Thyroid gland (tissue), 4 donors: ENCODE results near the gene SLC25A4. TPM values are rescaled to one million over a fixed set of nuclear protein-coding genes. Genes with fewer than 3 reads are reported as not detected.
A peak's percentile ranks its signal among the peaks of the same experiment; 100 is the strongest.
"Not testable (repeated sequence)": the region's sequence is repeated elsewhere in the genome, so short reads cannot be mapped to it uniquely, and the experiment has no call there.

ENCODE experiments used
- DNase-seq, 2 donors: peaks; one replicate each; pipeline ENCODE4 v3.0.0-alpha.2; 2019
- H3K27ac ChIP-seq, 3 donors: fragments of 200-600 bp; sonication (generic); 1 replicate in 2 of 3; 2 replicates in 1 of 3; pipeline ENCODE4 v1.5.1; 2016 to 2019; ENCODE audit warnings: mild to moderate bottlenecking in 1 of 3, moderate library complexity in 1 of 3
- H3K27me3 ChIP-seq: fragments of 200-600 bp; sonication (generic); one replicate; pipeline ENCODE4 v1.5.1; 2019
- H3K36me3 ChIP-seq, 2 donors: fragments of 200-600 bp; sonication (generic); one replicate each; pipeline ENCODE4 v1.5.1; 2016 to 2019
- H3K4me1 ChIP-seq, 2 donors: fragments of 200-600 bp; sonication (generic); one replicate each; pipeline ENCODE4 v1.5.1; 2017 to 2019
- H3K4me3 ChIP-seq, 3 donors: fragments of 200-600 bp; sonication (generic); replicated peaks in 1 of 3; 1 replicate in 2 of 3; 2 replicates in 1 of 3; pipeline ENCODE4 v1.5.1; 2016; ENCODE audit warnings: mild to moderate bottlenecking in 1 of 3
- H3K9me3 ChIP-seq: fragments of 200-600 bp; sonication (generic); one replicate; pipeline ENCODE4 v1.5.1; 2017
- CTCF ChIP-seq, 6 experiments: fragments of 200-600 bp in 3 of 6; fragments of 450-650 bp in 3 of 6; sonication (generic) in 3 of 6; IDR thresholded peaks; one replicate each; pipeline ENCODE4 v1.5.1; 2016 to 2019; ENCODE audit warnings: antibody characterized with exemption in 6 of 6, mild to moderate bottlenecking in 2 of 6, inconsistent platforms in 1 of 6, moderate library complexity in 1 of 6
- POLR2A ChIP-seq, 2 donors: fragments of 450-650 bp; IDR thresholded peaks; one replicate each; pipeline ENCODE4 v1.6.1; 2017; ENCODE audit warnings: antibody characterized with exemption in 2 of 2, mild to moderate bottlenecking in 2 of 2, moderate library complexity in 1 of 2
- WGBS, 2 donors: methylation state at CpG; one replicate each; pipeline ENCODE4 v1.1.5; 2017; 5-methylcytosine and 5-hydroxymethylcytosine counted together
- intact Hi-C: fragments of 100-400 bp; cut with DNase I; formaldehyde crosslinking; loops from one replicate; pipeline ENCODE4 v1.15.1; 2023
- total RNA-seq, 4 donors: library from RNA; depleted of rRNA; stranded (reverse); fragments of >200 nt; gene quantifications; one replicate each; pipeline ENCODE4 v1.2.3, GENCODE V29; 2016

Gene SLC25A4
- total RNA-seq, 4 donors from 2014 or later: 26.7 to 56.7 (median 41.8) TPM

GRCh38 chr4:185112104-185112503 lies 31.0 kb upstream of the SLC25A4 start:
- Histone ChIP-seq H3K9me3 (no peaks in the 10 kb centered on the region), H3K36me3 (no peaks in the 10 kb centered on the region), H3K27ac (peak overlapping the region in 2 of 3 donors; percentile 68 to 69), H3K4me3 (no peak overlapping the region), H3K27me3 (no peaks in the 10 kb centered on the region), H3K4me1 (peaks cover 21 to 28% of the 10 kb centered on the region in 2 donors)
- intact Hi-C loops: no loop called here
- 69 to 71% methylated on average over 1 to 2 of the region's 2 CpGs for WGBS, 2 donors
- DNase-seq: peak; percentile 26 to 37
- TF ChIP-seq POLR2A (IDR thresholded peaks at IDR 0.05): no peak

- intact Hi-C loops: no loop called here
- peaks cover 21 to 22% of the 10 kb centered on the region in 2 donors for H3K4me1 ChIP-seq
- WGBS, 2 donors: 88 to 89% methylated on average over 2 of the region's 2 CpGs
- no peak overlapping the region for H3K4me3 ChIP-seq
- DNase-seq: no peak
- no peaks in the 10 kb centered on the region for H3K27me3 ChIP-seq
- no peak for TF ChIP-seq CTCF (IDR thresholded peaks at IDR 0.05)
- TF ChIP-seq POLR2A (IDR thresholded peaks at IDR 0.05): no peak
- H3K9me3 ChIP-seq: no peaks in the 10 kb centered on the region
- no peaks in the 10 kb centered on the region for H3K36me3 ChIP-seq
- H3K27ac ChIP-seq: no peak overlapping the region
Measured at GRCh38 chr4:185113340-185113739, 29.7 kb upstream of the SLC25A4 start.

GRCh38 chr4:185115827-185116232 lies 27.2 kb upstream of the SLC25A4 start:
- H3K27me3 ChIP-seq: no peaks in the 10 kb centered on the region
- no peaks in the 10 kb centered on the region for H3K36me3 ChIP-seq
- H3K27ac ChIP-seq: peak overlapping the region; percentile 40 to 56 (median 41)
- TF ChIP-seq CTCF (IDR thresholded peaks at IDR 0.05) (no peak), POLR2A (IDR thresholded peaks at IDR 0.05) (peak in 1 of 2 donors; percentile 72)
- WGBS, 2 donors: 31 to 34% methylated on average over 9 of the region's 9 CpGs
- H3K4me1 ChIP-seq: peaks cover 22 to 27% of the 10 kb centered on the region in 2 donors
- intact Hi-C loops: no loop called here
- H3K4me3 ChIP-seq: no peak overlapping the region
- DNase-seq: peak; percentile 88 to 89
- H3K9me3 ChIP-seq: no peaks in the 10 kb centered on the region

GRCh38 chr4:185117300-185117934 lies 25.6 kb upstream of the SLC25A4 start:
- TF ChIP-seq CTCF (IDR thresholded peaks at IDR 0.05) (no peak), POLR2A (IDR thresholded peaks at IDR 0.05) (no peak)

GRCh38 chr4:185118876-185119275 lies 24.2 kb upstream of the SLC25A4 start:
- no peaks in the 10 kb centered on the region for H3K9me3 ChIP-seq
- DNase-seq: no peak
- peaks cover 13 to 15% of the 10 kb centered on the region in 2 donors for H3K4me1 ChIP-seq
- intact Hi-C loops: no loop called here
- no peak for TF ChIP-seq CTCF (IDR thresholded peaks at IDR 0.05)
- TF ChIP-seq POLR2A (IDR thresholded peaks at IDR 0.05): no peak
- peak overlapping the region in 1 of 3 donors; percentile 90 for H3K27ac ChIP-seq
- H3K36me3 ChIP-seq: no peaks in the 10 kb centered on the region
- WGBS, 2 donors: 97% methylated on average over 7 of the region's 7 CpGs
- H3K4me3 ChIP-seq: no peak overlapping the region
- no peaks in the 10 kb centered on the region for H3K27me3 ChIP-seq

More at GRCh38 chr4:185117300-185117934, 25.6 kb upstream of the SLC25A4 start:
- peaks cover 20 to 21% of the 10 kb centered on the region in 2 donors for H3K4me1 ChIP-seq
- no peak for DNase-seq
- H3K9me3 ChIP-seq: no peaks in the 10 kb centered on the region
- H3K4me3 ChIP-seq: no peak overlapping the region
- no peaks in the 10 kb centered on the region for H3K27me3 ChIP-seq
- no peaks in the 10 kb centered on the region for H3K36me3 ChIP-seq
- H3K27ac ChIP-seq: no peak overlapping the region
- intact Hi-C loops: no loop called here
- 80 to 82% methylated on average over 7 of the region's 7 CpGs for WGBS, 2 donors

- H3K27me3 ChIP-seq, DNase-seq, intact Hi-C loops, H3K4me3 ChIP-seq, H3K36me3 ChIP-seq, H3K9me3 ChIP-seq: not testable (repeated sequence)
- peaks cover 13 to 15% of the 10 kb centered on the region in 2 donors for H3K4me1 ChIP-seq
- H3K27ac ChIP-seq: peak overlapping the region; percentile 85 to 90 (median 90)
- 68 to 70% methylated on average over 5 of the region's 5 CpGs for WGBS, 2 donors
Measured at GRCh38 chr4:185119467-185119866, 23.6 kb upstream of the SLC25A4 start.
